H1 (cell line): ENCODE data around the gene ARPC4. TPM values are rescaled to one million over a fixed set of nuclear protein-coding genes. Genes with fewer than 3 reads are reported as not detected.

ENCODE experiments used
- CTCF ChIA-PET: fragments of 300-600 bp; sonication (Branson Sonifier 250); formaldehyde crosslinking; loops from one replicate; lab custom pipeline; 2021; ENCODE audit not compliant: partially characterized antibody; lab: Charles Lee
- POLR2A ChIA-PET: fragments of 300-600 bp; sonication (Branson Sonifier 250); formaldehyde crosslinking; loops from one replicate; lab custom pipeline; 2021; ENCODE audit warnings: inconsistent platforms; ENCODE audit not compliant: partially characterized antibody; lab: Charles Lee
- DNase-seq, 2 experiments: peaks; one replicate each; pipeline versions ENCODE4 v3.0.0 to v3.0.0-alpha.2; 2010 to 2022; ENCODE audit warnings: low spot score in 2 of 2, low read depth in 1 of 2, mixed read lengths in 1 of 2
- FAIRE-seq: peaks from 2 replicates; lab custom pipeline; 2011; peaks lifted over from hg19 to GRCh38; lab: Jason Lieb, UNC
- H2AFZ ChIP-seq: 2 replicates; pipeline ENCODE4 v1.8.1; 2012; ENCODE audit warnings: low read length, inconsistent platforms
- H2AK5ac ChIP-seq: 2 replicates; pipeline ENCODE4 v1.6.1; 2013; ENCODE audit warnings: low read depth, low read length
- H2BK120ac ChIP-seq: replicated peaks from 2 replicates; pipeline ENCODE3; 2013; ENCODE audit warnings: low read depth, low read length, inconsistent platforms
- H2BK12ac ChIP-seq: 2 replicates; pipeline ENCODE4 v1.6.1; 2013; ENCODE audit warnings: low read depth, low read length
- H2BK15ac ChIP-seq: 2 replicates; pipeline ENCODE4 v1.6.1; 2013; ENCODE audit warnings: low read length
- H2BK20ac ChIP-seq: 2 replicates; pipeline ENCODE4 v1.6.1; 2013; ENCODE audit warnings: low read length
- H2BK5ac ChIP-seq: 2 replicates; pipeline ENCODE4 v1.6.1; 2013; ENCODE audit warnings: low read depth, low read length
- H3K14ac ChIP-seq: 2 replicates; pipeline ENCODE4 v1.6.1; 2013; ENCODE audit warnings: inconsistent platforms; ENCODE audit not compliant: insufficient read length
- H3K18ac ChIP-seq: 2 replicates; pipeline ENCODE4 v1.6.1; 2013; ENCODE audit warnings: low read length; ENCODE audit errors: extremely low read depth
- H3K23ac ChIP-seq: 2 replicates; pipeline ENCODE4 v1.6.1; 2013; ENCODE audit warnings: inconsistent platforms; ENCODE audit not compliant: insufficient read length
- H3K23me2 ChIP-seq: 2 replicates; pipeline ENCODE4 v1.6.1; 2013; ENCODE audit warnings: low read depth, low read length
- H3K27ac ChIP-seq: 2 replicates; pipeline ENCODE4 v1.6.1; 2011; ENCODE audit warnings: low read depth, low read length, inconsistent platforms
- H3K27me3 ChIP-seq, 4 experiments: replicated peaks in 1 of 4; 1 replicate in 1 of 4; 2 replicates in 3 of 4; pipeline versions ENCODE4 v1.6.1 to v1.8.1; 2011 to 2013; ENCODE audit warnings: low read length in 3 of 4, mild to moderate bottlenecking in 3 of 4, inconsistent platforms in 2 of 4, mixed read lengths in 2 of 4, moderate library complexity in 1 of 4; ENCODE audit not compliant: control insufficient read depth in 3 of 4, insufficient read depth in 3 of 4; ENCODE audit errors: extremely low read depth in 1 of 4
- H3K36me3 ChIP-seq, 4 experiments: 2 replicates each; pipeline versions ENCODE4 v1.6.1 to v1.8.1; 2011 to 2013; ENCODE audit warnings: mild to moderate bottlenecking in 4 of 4, low read length in 3 of 4, moderate library complexity in 2 of 4, control low read depth in 1 of 4, inconsistent platforms in 1 of 4; ENCODE audit not compliant: insufficient read depth in 4 of 4, control insufficient read depth in 2 of 4
- H3K4ac ChIP-seq: replicated peaks from 2 replicates; pipeline ENCODE3; 2013; ENCODE audit warnings: low read length, low read depth, mixed read lengths, inconsistent platforms; ENCODE audit not compliant: insufficient read length
- H3K4me1 ChIP-seq, 4 experiments: replicated peaks in 1 of 4; 1 replicate in 1 of 4; 2 replicates in 3 of 4; pipeline versions ENCODE4 v1.6.1 to v1.8.1; 2011 to 2013; ENCODE audit warnings: low read length in 3 of 4, inconsistent platforms in 2 of 4, mixed read lengths in 1 of 4; ENCODE audit not compliant: insufficient read depth in 4 of 4, control insufficient read depth in 3 of 4
- H3K4me2 ChIP-seq, 2 experiments: 2 replicates each; pipeline versions ENCODE4 v1.6.1 to v1.8.1; 2011 to 2013; ENCODE audit warnings: low read depth in 2 of 2, low read length in 2 of 2, control low read depth in 1 of 2, inconsistent platforms in 1 of 2, mild to moderate bottlenecking in 1 of 2; ENCODE audit not compliant: insufficient read depth in 1 of 2
- H3K4me3 ChIP-seq, 4 experiments: fragments of 200-600, 300-600 bp in 1 of 4; sonication (generic), shearing (Covaris generic), sonication (Bioruptor Twin) in 1 of 4; 2 replicates each; pipeline versions ENCODE4 v1.5.1 to v1.8.1; 2011 to 2016; ENCODE audit warnings: low read length in 4 of 4, low read depth in 3 of 4, control low read depth in 2 of 4, inconsistent platforms in 2 of 4, mild to moderate bottlenecking in 2 of 4, mixed read lengths in 1 of 4, moderate library complexity in 1 of 4; ENCODE audit not compliant: insufficient read depth in 2 of 4; ENCODE audit errors: extremely low read depth in 1 of 4
- H3K56ac ChIP-seq: replicated peaks from 2 replicates; pipeline ENCODE3; 2013; ENCODE audit warnings: low read depth, mild to moderate bottlenecking, mixed read lengths, low read length, inconsistent platforms; ENCODE audit not compliant: insufficient read length
- H3K79me1 ChIP-seq: 2 replicates; pipeline ENCODE4 v1.6.1; 2013; ENCODE audit warnings: low read depth, low read length, control low read depth
- H3K79me2 ChIP-seq, 2 experiments: 2 replicates each; pipeline versions ENCODE4 v1.6.1 to v1.8.1; 2012 to 2013; ENCODE audit warnings: low read length in 2 of 2, mild to moderate bottlenecking in 2 of 2, inconsistent platforms in 1 of 2; ENCODE audit not compliant: insufficient read depth in 2 of 2, control insufficient read depth in 1 of 2
- H3K9ac ChIP-seq, 4 experiments: replicated peaks in 1 of 4; 1 replicate in 1 of 4; 2 replicates in 3 of 4; pipeline versions ENCODE4 v1.6.1 to v1.8.1; 2011 to 2013; ENCODE audit warnings: low read depth in 3 of 4, low read length in 3 of 4, control low read depth in 2 of 4, mild to moderate bottlenecking in 2 of 4, moderate library complexity in 2 of 4, inconsistent platforms in 1 of 4; ENCODE audit errors: extremely low read depth in 1 of 4
- H3K9me3 ChIP-seq, 2 experiments: 2 replicates each; pipeline versions ENCODE4 v1.6.1 to v1.8.1; 2012 to 2013; ENCODE audit warnings: mild to moderate bottlenecking in 2 of 2, moderate library complexity in 2 of 2, control low read depth in 1 of 2, inconsistent platforms in 1 of 2, low read depth in 1 of 2, low read length in 1 of 2, mixed read lengths in 1 of 2; ENCODE audit not compliant: insufficient read depth in 2 of 2
- H4K20me1 ChIP-seq, 2 experiments: replicated peaks in 1 of 2; 2 replicates each; pipeline versions ENCODE3 to v1.8.1; 2011 to 2013; ENCODE audit warnings: inconsistent platforms in 2 of 2, low read length in 2 of 2, mild to moderate bottlenecking in 1 of 2; ENCODE audit not compliant: insufficient read depth in 2 of 2, control insufficient read depth in 1 of 2
- H4K5ac ChIP-seq: 2 replicates; pipeline ENCODE4 v1.6.1; 2013; ENCODE audit warnings: low read length, low read depth, mixed read lengths, inconsistent platforms; ENCODE audit not compliant: insufficient read length
- H4K8ac ChIP-seq: 2 replicates; pipeline ENCODE4 v1.8.0; 2013; ENCODE audit warnings: mild to moderate bottlenecking, moderate library complexity, low read length, inconsistent platforms; ENCODE audit not compliant: insufficient read depth; ENCODE audit errors: extremely low read depth
- H4K91ac ChIP-seq: replicated peaks from 2 replicates; pipeline ENCODE3; 2013; ENCODE audit warnings: low read length, mixed read lengths, inconsistent platforms; ENCODE audit not compliant: insufficient read length
- CHD2 ChIP-seq: IDR thresholded peaks from 2 replicates; pipeline ENCODE4 v1.6.1; 2012; ENCODE audit warnings: low read length, improper control_type of control experiment
- CREB1 ChIP-seq: IDR thresholded peaks from 2 replicates; pipeline ENCODE4 v1.6.1; 2012; ENCODE audit warnings: inconsistent platforms
- KDM1A ChIP-seq: fragments of 200-600, 300-600 bp; sonication (generic); IDR thresholded peaks from 2 replicates; pipeline ENCODE4 v1.7.1; 2016; ENCODE audit warnings: mild to moderate bottlenecking, low read length, borderline replicate concordance
- POLR2AphosphoS5 ChIP-seq: IDR thresholded peaks from 2 replicates; pipeline ENCODE4 v1.6.1; 2011; ENCODE audit warnings: low read depth, low read length
- SP4 ChIP-seq: IDR thresholded peaks from 2 replicates; pipeline ENCODE4 v1.6.1; 2012; ENCODE audit warnings: low read length, inconsistent platforms
- YY1 ChIP-seq: IDR thresholded peaks from 2 replicates; pipeline ENCODE4 v1.6.1; 2011; ENCODE audit warnings: low read depth, mild to moderate bottlenecking, low read length
- WGBS, 2 experiments: shearing (Covaris generic) in 1 of 2; methylation state at CpG; one replicate each; pipeline versions ENCODE4 v1.1.6 to v1.1.7; 2013 to 2015; ENCODE audit warnings: low lambda C conversion rate in 2 of 2, mixed read lengths in 2 of 2, inconsistent platforms in 1 of 2, low coverage in 1 of 2, missing lambda C conversion rate in 1 of 2; ENCODE audit not compliant: insufficient replicate concordance in 2 of 2, insufficient coverage in 1 of 2, insufficient read length in 1 of 2; ENCODE audit errors: extremely low coverage in 1 of 2, missing lambda C conversion rate in 1 of 2; 5-methylcytosine and 5-hydroxymethylcytosine counted together
- polyA plus RNA-seq, 7 experiments: library from polyadenylated mRNA; depleted of rRNA in 3 of 7; stranded (reverse) in 5 of 7; unstranded in 2 of 7; fragments of >200 nt in 5 of 7; fragments of 200-250 nt in 2 of 7; gene quantifications; 1 replicate in 5 of 7; 2 replicates in 1 of 7; 4 replicates in 1 of 7; pipeline versions ENCODE4 v1.2.1 to v1.2.3, GENCODE V29; 2011 to 2013; ENCODE audit warnings: missing spikeins in 2 of 7, mixed read lengths in 2 of 7
- total RNA-seq: library from RNA; stranded (reverse); fragmentation: NEBNext Ultra II Directional; extraction: Animal tissue kit (Norgen Biotek cat#: 25700); gene quantifications from 2 replicates; pipeline ENCODE4 v1.2.1, GENCODE V29; 2021

ARPC4 gene
- total and polyA plus RNA-seq, 2 of the 8 experiments (the other 6 are each of a cell fraction or from before 2014, with no cell fraction given), result 138 to 154 TPM

DNA sequence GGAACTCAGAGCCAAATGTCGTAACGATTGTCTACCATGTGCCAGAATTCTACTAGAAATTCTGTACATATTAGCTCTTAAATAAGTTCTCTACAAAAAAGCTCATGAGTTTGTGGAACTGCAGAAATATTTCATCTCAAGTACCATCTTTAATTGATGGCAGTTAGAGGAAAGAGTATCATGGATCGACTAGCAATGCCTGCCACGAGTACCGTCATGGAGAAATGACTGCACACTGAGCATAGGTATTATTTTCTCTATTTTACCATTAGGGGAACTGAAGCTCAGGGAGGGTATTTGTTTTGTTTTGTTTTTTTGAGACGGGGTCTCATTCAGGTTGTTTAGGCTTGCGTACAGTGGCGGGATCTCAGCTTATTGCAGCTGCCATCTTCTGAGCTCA, 48.1 kb downstream of the ARPC4 start:
- H3K79me1 ChIP-seq, result no peaks in the 10 kb centered on the region
- no peak overlapping the region for H2BK20ac ChIP-seq
- H3K4me2 ChIP-seq, result no peak overlapping the region
- H4K8ac ChIP-seq, result no peak overlapping the region
- WGBS, 2 experiments, result 80% methylated on average over 8 of the region's 8 CpGs; no CpG with 5 or more reads in 1 of the 2 experiments
- H2AK5ac ChIP-seq, result no peak overlapping the region
- TF ChIP-seq KDM1A, result no peak
- no peak for TF ChIP-seq CHD2
- TF ChIP-seq CREB1, result no peak
- no peak for TF ChIP-seq SP4
- TF ChIP-seq POLR2AphosphoS5, result no peak
- no peak for TF ChIP-seq YY1
- CTCF ChIA-PET, result interaction anchor here (0.6 to 7.5 kb wide), 11 partner anchors 8 to 488 kb away, joined by 3 to 74 read pairs (median 4); partner anchors contain the start of gene IL17RE
- peaks cover 0 to 8% of the 10 kb centered on the region in 2 experiments for H4K20me1 ChIP-seq
- peaks cover 3 to 34% (median 18%) of the 10 kb centered on the region in 4 experiments; a peak in 7 of 8 replicates for H3K36me3 ChIP-seq
- H3K9me3 ChIP-seq, result no peaks in the 10 kb centered on the region
- no peak overlapping the region for H3K27ac ChIP-seq
- no peaks in the 10 kb centered on the region for H3K79me2 ChIP-seq
- H3K4ac ChIP-seq, result no peak overlapping the region
- H3K4me3 ChIP-seq, result no peak overlapping the region
- no peak overlapping the region for H2BK5ac ChIP-seq
- no peak overlapping the region for H3K23ac ChIP-seq
- no peak overlapping the region for H3K14ac ChIP-seq
- peaks cover 0 to 6% (median under 1%) of the 10 kb centered on the region in 4 experiments; a peak in 2 of 7 replicates for H3K4me1 ChIP-seq
- no peak for FAIRE-seq
- no peak overlapping the region for H3K9ac ChIP-seq
- H3K56ac ChIP-seq, result no peak overlapping the region
- H2BK12ac ChIP-seq, result no peak overlapping the region
- no peak overlapping the region for H2BK120ac ChIP-seq
- no peaks in the 10 kb centered on the region for H3K27me3 ChIP-seq
- no peak overlapping the region for H3K18ac ChIP-seq
- no peak overlapping the region for H2AFZ ChIP-seq
- DNase-seq, result no peak
- peaks cover 7% of the 10 kb centered on the region for H3K23me2 ChIP-seq
- no peak overlapping the region for H4K5ac ChIP-seq
- H4K91ac ChIP-seq, result no peak overlapping the region
- no peak overlapping the region for H2BK15ac ChIP-seq
- POLR2A ChIA-PET, result interaction anchor here (0.6 to 2.5 kb wide), 4 partner anchors 9 to 105 kb away, joined by 3 to 12 read pairs (median 4); no protein-coding TSS in a partner anchor
